ENCODE data around the gene NANS.
A peak's percentile ranks its signal among the peaks of the same experiment; 100 is the strongest.
"Not testable (repeated sequence)": the region's sequence is repeated elsewhere in the genome, so short reads cannot be mapped to it uniquely, and the experiment has no call there.

The NANS gene, protein sequence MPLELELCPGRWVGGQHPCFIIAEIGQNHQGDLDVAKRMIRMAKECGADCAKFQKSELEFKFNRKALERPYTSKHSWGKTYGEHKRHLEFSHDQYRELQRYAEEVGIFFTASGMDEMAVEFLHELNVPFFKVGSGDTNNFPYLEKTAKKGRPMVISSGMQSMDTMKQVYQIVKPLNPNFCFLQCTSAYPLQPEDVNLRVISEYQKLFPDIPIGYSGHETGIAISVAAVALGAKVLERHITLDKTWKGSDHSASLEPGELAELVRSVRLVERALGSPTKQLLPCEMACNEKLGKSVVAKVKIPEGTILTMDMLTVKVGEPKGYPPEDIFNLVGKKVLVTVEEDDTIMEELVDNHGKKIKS

DNA sequence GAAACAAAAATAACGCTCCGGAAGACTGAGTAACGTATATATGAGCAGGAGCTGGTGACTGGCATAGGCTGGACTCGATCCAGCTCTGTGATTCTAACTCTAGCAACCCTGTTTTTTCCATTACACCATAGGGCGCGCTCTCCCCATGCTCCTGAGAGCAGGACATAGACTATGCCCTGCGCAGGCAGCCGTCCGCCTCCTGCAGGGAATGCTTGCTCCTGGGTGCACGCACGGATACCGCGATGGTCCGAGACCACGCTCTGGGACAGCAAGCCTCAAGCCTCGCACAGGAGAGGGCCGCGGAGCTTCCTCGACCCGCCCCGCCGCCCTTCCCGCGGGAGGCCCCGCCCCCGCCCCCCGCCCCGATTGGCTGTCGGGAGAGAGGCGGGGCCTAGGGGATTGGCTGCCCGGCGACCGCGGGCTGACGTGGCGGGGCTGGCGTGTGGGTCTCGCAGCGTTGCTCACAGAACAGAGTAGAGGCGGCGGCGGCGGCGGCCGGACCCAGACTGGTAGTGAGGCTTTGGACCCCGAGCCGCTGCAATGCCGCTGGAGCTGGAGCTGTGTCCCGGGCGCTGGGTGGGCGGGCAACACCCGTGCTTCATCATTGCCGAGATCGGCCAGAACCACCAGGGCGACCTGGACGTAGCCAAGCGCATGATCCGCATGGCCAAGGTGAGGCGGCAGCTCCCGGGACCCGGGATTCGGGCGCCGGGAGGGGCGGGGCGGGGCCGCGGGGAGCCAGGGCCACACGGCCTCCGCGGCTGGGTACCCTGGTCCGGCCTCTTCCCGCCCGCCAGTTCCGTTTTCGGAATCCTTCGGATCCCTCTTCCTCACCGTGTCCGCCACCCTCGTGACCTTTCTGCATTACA lies at the start of gene NANS:
TSS of gene NANS (plus strand) at position 464 of the 869 bp plus-strand sequence. CDS start at position 541, 77 bp downstream.
- peak; percentile 87 for DNase-seq (ENCODE audit: low read depth)

GRCh38 chr9:98007251-98007928 lies 49.1 kb upstream of the NANS start:
- DNase-seq (ENCODE audit: low read depth): no peak

DNA sequence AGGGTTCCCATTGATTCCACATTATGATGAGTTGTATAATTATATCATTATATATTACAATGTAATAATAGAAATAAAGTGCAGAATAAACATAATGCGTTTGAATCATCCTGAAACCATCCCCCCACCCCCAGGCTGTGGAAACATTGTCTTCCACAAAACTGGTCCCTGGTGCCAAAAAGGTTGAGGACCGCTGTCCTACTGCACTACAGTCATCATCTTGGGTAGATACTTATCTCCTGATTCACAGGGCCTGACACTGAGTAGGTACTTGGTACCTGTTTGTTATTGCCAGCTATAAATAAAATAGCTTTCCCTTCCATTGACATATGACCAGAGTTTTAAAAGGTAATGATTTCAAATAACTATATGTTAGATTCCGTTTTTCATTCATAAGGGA lies 47.8 kb upstream of the NANS start:
- no peak for DNase-seq (ENCODE audit: low read depth)

DNA sequence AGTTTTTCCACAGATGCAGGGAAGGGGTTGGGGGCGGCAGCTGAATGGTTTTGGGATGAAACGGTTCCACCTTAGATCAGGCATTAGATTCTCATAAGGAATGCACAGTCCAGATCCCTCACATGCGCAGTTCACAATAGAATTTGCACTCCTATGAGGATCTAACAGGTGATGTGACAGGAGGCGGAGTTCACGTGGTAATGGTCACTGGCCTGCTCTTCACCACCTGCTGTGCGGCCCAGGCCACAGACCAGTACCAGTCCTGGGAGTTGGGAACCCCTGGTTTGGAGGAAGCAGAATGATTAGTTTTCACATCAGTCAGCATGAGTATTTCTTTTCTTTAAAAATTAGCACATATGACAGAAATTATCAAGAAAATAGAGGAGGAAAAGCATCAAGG lies 47.1 kb upstream of the NANS start:
- no peak for DNase-seq (ENCODE audit: low read depth)

DNA sequence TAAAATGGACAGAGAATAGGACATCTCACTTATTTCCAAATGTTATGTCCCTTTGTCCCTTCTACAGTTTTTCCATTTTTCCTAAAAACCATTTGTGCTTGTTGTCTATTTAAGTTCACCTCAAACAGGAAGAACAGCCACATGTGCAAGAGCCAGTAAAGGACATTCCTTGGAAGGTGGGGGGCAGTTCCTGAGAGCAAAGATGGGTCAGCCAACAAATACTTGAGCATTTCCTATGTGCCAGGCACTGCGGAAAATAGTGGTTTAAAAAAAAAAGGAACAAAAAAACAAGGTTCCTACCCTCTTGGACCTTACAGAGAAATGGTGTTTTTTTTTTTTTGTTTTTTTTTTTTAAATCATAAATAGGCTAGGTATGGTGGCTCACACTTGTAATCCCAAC lies 46.6 kb upstream of the NANS start:
- DNase-seq (ENCODE audit: low read depth): no peak

- DNase-seq (ENCODE audit: low read depth): no peak
These were observed 46.1 kb upstream of the NANS start for GRCh38 chr9:98010445-98010844.

DNA sequence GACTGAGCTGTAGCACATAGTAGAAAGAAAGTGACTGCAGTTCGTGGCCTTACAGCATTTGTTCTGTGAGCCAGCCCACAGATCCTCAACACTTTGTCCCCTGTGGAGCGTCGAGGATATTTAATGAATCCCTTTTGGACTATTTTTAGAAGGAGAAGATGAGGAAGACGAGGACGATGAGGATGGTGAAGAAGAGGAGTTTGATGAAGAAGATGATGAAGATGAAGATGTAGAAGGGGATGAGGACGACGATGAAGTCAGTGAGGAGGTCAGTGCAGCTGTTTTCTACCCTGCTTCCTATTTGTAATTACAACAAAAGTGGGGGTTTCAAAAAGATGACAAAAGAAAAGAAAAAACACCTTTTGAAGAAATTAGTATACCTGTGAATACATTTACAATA lies 45.4 kb upstream of the NANS start:
- no peak for DNase-seq (ENCODE audit: low read depth)

DNA sequence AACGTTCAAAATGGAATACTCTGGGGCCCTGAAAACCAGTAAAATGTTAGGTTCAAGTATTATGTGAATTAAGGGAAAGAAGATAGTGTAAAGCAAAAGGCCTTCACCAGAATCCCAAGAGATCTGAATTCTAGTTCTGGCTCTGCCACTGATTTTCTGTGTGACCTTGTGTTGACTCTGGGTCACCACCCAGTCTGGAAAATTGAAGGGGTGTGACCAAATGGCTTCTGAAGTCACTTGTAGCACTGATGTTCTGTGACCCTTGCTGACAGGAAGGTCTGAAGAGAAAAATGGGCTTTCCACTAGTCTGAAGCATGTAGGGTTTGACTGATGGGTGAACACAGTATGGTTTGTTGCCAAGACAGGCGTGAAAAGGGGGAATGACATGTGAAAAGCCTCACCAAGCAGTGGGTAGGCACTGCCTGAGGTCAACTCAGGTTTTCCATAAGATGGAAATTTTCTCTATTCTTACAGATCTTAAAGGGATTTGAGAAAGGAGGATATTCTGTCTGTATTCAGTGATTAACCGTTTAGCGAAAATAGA lies 40.3 kb upstream of the NANS start:
- no peak for DNase-seq (ENCODE audit: low read depth)

DNA sequence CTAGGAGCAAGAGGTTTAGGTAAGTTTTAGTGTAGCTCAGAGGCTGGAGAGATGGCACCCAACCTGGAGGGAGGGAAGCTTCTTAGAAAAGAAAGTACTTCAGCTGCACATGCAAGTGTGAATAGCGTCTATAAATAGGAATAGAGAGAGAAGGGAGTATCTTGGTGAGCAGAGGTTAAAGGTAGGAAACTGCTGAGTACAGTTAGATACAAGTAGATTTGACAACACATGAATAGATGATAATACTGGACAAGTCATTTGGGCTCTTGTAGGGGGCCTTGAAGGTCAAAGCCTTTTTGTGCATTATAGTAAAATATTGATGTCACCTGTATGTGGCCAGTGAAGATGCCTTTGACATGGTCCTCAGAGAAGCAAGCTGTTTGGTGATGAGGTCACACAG lies 39.2 kb upstream of the NANS start:
- no peak for DNase-seq (ENCODE audit: low read depth)

DNA sequence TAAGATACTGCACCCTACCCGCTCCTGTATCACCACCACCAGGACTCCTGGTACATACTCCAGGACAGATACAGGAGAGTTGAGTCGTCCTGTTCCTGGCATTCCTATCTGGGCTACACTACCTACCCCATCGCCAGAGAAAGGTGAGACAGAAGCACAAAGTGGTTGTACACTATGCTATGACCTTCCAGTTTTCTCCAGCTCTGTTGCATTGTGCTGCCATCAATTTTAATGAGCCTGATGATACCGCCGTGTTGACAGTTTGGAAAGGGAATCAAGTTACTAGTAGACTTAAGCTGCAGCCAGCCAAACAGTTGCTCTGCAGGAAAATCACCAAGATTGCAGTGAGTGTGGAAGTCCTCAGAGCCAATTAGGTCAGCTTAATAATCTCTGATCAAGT lies 38.2 kb upstream of the NANS start:
- no peak for DNase-seq (ENCODE audit: low read depth)

GRCh38 chr9:98019098-98019497 lies 37.4 kb upstream of the NANS start:
- no peak for DNase-seq (ENCODE audit: low read depth)

DNA sequence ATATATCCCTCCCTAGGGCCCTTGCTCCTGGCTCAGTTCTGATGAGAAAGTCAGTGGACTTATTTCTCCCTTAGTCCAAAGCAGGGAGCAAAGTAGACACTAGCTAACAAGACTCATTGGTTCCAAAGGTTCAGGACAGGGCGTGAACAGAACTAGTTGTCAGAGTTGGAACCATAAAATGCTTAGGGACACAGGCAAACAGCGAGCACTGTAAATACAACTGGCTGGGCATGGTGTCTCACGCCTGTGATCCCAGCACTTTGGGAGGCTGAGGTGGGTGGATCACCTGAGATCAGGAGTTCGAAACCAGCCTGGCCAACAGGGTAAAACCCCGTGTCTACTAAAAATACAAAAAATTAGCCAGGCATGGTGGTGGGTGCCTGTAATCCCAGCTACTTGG lies 36.7 kb upstream of the NANS start:
- not testable (repeated sequence) for DNase-seq (ENCODE audit: low read depth)

DNA sequence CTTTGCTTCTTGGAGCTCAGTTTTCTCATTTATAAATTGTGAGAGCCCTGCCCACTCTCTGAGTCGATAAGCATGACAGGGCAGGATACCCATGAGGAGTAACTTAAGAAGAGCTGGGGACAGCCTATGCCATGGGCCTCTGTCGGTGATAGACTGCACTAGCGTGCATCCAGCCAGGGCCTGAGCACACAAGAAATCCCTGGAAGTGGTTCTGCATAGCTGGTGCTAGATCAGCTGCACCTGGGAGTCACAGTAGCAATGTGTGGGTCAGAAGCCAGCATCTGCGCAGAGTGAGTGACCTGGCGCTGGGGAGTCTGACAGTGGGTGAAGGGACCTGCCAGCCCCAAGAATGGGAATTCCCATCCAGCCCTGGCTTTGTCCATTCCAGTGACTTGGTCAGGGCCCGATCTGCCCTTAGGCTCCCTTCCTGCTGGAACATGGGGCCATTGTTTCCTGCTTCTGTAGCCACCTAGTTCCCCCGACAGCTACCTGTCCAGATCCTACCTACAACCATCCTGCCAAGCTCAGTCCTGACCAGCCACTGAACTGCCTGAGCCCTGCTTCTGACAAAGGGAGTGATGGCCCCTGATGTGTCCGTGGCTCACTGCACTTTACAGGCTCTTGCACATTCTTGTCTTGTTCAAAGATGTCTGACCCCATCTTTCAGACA lies 35.9 kb upstream of the NANS start:
- no peak for DNase-seq (ENCODE audit: low read depth)

GRCh38 chr9:98021306-98022040 lies 35.1 kb upstream of the NANS start:
- DNase-seq (ENCODE audit: low read depth): no peak

DNA sequence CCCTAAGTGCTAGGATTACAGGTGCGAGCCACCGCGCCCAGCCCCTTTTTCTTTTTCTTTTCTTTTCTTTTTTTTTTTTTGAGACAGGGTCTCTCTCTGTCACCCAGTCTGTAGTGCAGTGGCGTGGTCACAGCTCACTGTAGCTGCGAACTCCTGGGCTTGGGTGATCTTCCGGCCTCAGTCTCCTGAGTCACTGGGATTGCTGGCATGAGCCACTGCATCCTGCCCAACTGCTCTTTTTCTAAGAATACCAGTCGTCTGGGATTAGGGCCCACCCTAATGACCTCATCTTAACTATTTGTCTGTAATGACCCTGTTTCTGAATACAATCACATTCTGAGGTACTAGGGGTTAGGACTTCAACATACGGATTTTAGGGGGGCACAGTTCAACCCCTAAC lies 34.1 kb upstream of the NANS start:
- DNase-seq (ENCODE audit: low read depth): no peak

GRCh38 chr9:98024702-98025101 lies 31.8 kb upstream of the NANS start:
- DNase-seq (ENCODE audit: low read depth): no peak

- no peak for DNase-seq (ENCODE audit: low read depth)
These were observed 25.4 kb upstream of the NANS start for GRCh38 chr9:98031169-98031568.

GRCh38 chr9:98031935-98032334 lies 24.6 kb upstream of the NANS start:
- DNase-seq (ENCODE audit: low read depth): no peak

GRCh38 chr9:98034593-98035546 lies 21.7 kb upstream of the NANS start:
- peak; percentile 82 for DNase-seq (ENCODE audit: low read depth)

GRCh38 chr9:98037357-98037756 lies 19.2 kb upstream of the NANS start:
- DNase-seq (ENCODE audit: low read depth): no peak
